GM18505 (cell line): ENCODE results near the gene PLB1.

ENCODE experiments used
- ATAC-seq: cut with Tn5 transposase; IDR thresholded peaks from one replicate; pipeline ENCODE4 v1.9.1; 2021; ENCODE audit not compliant: unreplicated experiment
- POLR2A ChIP-seq: IDR thresholded peaks from 4 replicates; pipeline ENCODE4 v1.6.1; 2011; ENCODE audit warnings: borderline replicate concordance; ENCODE audit not compliant: insufficient read depth, insufficient read length; ENCODE audit errors: extremely low read depth

The PLB1 gene

DNA sequence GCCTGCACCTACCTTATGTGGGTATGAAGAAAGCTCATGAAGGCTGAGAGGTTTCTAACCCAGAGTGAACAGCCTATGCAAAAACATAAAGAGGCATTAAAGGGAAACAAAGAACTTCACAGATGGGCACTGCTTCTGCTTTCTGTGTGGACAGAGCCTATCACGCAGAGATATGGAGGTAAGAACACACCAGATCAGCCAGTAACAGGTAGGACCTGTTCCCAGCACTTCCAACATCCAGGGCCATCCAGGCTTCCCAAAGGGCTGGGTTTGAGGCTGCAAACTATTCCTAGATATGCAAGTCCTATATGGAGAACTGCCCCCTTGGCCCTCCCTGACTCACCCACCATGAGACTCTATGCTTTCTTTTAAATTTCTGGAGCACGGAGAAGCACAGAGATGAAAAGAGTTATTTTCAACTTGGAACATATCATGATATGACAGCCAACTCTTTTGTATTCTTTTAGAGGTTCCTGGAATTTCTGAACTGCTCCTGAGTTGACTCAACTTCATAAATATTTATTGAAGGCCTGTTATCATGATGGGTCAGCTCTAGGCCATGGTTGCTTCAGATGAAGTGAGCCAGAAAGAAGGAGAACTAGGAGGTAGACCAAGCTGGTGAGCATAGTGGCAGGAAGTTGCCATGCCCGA, 178.3 kb downstream of the PLB1 start:
- TF ChIP-seq POLR2A, result no peak
- ATAC-seq, result no peak

DNA sequence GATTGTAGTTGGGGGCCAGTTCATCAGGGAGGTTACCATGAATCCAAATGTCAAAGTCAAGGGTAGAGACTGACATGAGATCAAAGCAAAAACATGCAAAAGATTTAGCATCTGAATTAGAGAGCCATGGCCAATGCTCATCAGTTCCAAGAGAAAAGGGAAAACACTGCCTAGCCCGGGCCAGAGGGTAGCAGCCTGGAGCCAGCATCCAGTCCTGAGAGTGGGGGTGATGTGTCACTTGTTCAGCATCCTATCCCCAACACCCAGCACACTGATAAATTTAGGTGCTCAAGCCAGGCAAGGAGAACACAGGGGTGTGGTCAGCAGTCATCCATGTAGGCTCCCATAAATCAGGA, 178.8 kb downstream of the PLB1 start:
- TF ChIP-seq POLR2A, result no peak
- no peak for ATAC-seq

GRCh38 chr2:28676152-28676835, 180.4 kb downstream of the PLB1 start:
- ATAC-seq, result no peak
- no peak for TF ChIP-seq POLR2A

- no peak for TF ChIP-seq POLR2A
- ATAC-seq, result no peak
These were observed 182.5 kb downstream of the PLB1 start for GRCh38 chr2:28678175-28678855.

DNA sequence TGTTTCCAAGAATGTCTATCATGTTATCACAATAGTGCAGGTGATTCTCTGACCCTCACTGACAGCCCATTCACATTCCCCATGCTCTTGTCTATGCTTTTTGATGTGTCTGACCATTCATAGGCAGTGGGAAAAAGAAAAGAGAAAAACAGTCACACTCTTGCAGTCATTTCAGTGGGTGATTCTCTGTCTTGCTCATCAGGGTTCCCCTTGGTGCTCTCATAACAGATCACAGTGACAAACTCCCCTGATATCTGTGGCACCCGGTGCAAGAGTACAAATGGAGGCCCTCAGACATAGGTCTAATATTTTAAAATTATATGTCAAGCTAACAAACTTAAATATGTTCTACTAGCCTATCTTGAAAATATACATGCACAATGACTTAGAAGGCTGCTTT, 183.1 kb downstream of the PLB1 start:
- no peak for ATAC-seq

GRCh38 chr2:28680657-28681056, 184.8 kb downstream of the PLB1 start:
- no peak for TF ChIP-seq POLR2A
- ATAC-seq, result no peak

More for the DNA sequence above, 183.1 kb downstream of the PLB1 start:
- TF ChIP-seq POLR2A, result no peak

GRCh38 chr2:28681158-28681571, 185.3 kb downstream of the PLB1 start:
- ATAC-seq, result peak; percentile 81
- TF ChIP-seq POLR2A, result no peak

DNA sequence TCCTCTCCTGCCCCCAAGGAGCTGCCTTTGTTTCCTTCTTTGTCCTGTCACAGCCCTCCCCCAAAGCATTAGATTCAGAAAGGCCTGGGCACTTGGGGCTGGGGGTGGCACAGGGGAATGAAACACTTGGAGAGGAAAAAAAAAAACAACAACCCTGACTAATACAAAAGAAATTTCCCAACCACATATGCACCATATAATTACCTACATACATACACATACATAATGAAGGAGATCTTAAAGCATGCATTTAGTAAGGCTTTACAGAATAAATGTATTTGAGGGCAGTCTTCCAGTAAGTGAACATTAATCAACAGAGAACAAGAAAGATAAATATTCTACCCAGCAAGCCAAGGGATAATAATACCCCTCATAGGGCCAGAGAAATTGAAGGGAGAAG, 185.7 kb downstream of the PLB1 start:
- ATAC-seq, result no peak
- no peak for TF ChIP-seq POLR2A

DNA sequence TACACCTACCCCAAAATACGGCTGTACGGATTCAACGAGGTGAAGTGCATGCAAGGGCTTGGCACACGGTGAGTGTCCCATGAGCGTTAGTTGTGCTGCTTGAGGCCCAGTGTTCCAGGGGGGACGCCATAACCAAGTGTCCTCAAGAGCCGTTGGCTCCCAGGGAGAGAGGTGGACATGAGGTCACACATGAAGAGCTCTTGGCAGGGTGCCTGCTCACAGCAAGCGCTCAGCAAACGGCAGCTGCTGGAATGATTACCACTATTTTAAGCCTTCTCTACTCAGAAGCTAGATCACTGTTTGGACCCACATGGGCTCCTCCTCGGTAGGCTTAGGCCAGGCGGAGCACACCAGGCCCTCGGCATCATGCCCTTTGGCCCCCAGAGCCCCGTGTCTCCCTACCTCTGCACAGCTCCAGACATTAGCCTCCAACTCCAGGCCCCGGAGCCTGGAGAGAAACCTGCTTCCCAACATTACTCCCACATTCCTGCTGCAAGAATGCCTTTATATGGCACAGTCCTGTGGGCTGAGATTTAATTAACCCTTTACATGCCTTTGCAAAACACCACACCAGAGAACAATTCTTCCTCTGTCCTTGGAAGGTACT, 187.3 kb downstream of the PLB1 start:
- no peak for ATAC-seq
- TF ChIP-seq POLR2A, result no peak

GRCh38 chr2:28684142-28684858, 188.4 kb downstream of the PLB1 start:
- ATAC-seq, result no peak
- TF ChIP-seq POLR2A, result no peak

GRCh38 chr2:28687171-28687570, 191.3 kb downstream of the PLB1 start:
- no peak for TF ChIP-seq POLR2A
- no peak for ATAC-seq

DNA sequence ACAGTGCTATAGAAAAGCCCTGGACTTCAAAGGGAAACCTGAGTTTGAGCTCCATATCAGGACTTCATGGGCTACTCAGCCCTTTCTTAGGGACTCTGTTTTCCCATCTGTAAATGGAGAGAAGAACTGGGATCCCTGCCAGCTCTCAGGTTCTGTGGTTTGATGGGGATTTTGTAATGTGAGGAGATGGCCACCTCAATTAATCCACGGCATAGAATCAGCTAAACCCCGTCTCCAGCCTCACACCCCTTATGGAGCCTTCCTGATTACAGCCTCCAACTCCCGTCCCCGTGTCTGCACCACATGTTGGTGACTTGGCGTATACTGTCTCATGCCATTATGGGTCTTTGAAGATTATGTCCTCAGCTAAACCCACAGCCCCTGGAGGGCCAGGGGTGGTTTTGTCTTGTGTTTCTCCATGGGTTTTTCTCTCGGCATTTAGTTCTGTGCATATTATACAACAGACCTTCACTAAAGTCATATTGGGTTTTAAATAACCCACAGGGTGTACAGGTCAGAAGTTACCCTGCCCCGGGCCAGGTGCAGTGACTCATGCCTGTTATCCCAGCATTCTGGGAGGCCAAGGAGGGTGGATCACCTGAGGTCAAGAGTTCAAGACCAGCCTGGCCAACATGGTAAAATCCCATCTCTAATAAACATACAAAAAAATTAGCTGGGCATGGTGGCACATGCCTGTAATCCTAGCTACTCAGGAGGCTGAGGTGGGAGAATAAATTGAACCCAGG, 192.0 kb downstream of the PLB1 start:
- no peak for TF ChIP-seq POLR2A
- no peak for ATAC-seq
